ENCODE data around the gene TARM1.

DNA sequence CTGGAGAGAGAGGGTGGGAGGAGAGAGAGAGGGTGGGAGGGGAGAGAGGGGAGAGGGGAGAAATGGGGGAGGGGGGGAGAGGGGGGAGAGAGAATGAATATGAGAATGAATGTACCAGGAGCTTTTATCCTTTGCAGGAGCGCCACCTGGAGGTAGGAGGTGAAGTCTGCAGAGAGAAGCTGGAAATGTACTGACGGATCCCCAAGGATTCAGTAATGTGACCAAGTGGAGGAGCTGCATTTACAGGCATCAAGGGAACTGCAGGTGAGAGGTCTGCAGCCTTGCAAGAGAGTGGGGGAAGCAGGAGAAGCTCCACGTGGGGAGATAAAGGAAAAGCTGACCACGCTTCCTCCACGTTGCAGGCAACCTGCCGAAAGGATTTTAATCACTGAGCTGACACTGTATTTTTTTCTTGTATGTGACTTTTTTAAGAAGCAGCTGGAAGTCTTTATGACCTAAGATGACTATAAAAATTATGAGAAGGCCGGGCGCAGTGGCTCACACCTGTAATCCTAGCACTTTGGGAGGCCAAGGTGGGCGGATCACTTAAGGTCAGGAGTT lies 51.2 kb downstream of the TARM1 start:
- TF ChIP-seq GATA2 (IDR thresholded peaks at IDR 0.05; ENCODE audit: low read depth, low read length), result no peak
- no peak for TF ChIP-seq GATA3 (IDR thresholded peaks at IDR 0.05; ENCODE audit: low read depth, low read length)

All from SH-SY5Y (cell line).